Thyroid gland (tissue), 4 donors: Measurements from ENCODE around the gene RNF220.

ENCODE experiments used
- POLR2A ChIP-seq, 2 donors: fragments of 450-650 bp; IDR thresholded peaks; one replicate each; pipeline ENCODE4 v1.6.1; 2017; ENCODE audit warnings: antibody characterized with exemption in 2 of 2, mild to moderate bottlenecking in 2 of 2, moderate library complexity in 1 of 2
- TF ChIP-seq, protein P1 (sequence below), 6 experiments: fragments of 200-600 bp in 3 of 6; fragments of 450-650 bp in 3 of 6; sonication (generic) in 3 of 6; IDR thresholded peaks; one replicate each; pipeline ENCODE4 v1.5.1; 2016 to 2019; ENCODE audit warnings: antibody characterized with exemption in 6 of 6, mild to moderate bottlenecking in 2 of 6, inconsistent platforms in 1 of 6, moderate library complexity in 1 of 6

DNA sequence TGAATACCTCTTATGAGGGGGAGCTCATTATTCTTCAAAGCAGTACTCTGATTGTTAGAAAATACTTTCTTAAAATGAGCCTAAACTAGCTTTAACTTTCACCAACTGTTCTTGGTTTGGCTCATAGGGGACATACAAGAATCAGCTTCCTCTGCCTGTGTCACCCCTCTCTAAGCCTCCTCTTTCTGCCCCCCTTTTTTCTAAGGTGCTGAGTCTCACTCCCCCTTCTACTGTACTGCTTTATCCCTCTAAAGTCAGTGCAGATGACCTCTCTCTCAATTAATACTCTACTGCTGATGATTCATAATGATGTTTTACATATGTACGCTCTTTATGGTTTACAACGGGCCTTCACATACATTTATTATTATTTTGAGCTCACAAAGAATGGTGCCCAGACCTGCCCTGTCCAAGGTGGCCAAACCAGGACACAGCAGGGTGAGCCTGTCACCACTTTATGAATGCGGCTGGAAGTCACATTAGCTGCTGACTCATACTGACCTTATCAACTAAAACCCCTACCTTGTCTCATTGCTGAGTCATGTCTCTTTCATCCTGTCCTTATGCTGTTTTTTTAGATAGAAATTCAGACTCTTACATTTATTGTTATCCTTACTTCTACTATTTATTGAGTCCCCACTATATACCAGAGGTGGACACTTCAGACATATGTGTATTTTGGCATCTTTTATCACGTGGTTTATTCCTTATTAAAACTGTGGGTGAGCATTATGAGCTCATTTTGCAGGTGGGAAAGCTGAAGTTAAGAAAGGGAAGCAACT is 126.9 kb downstream of the RNF220 start:
- TF ChIP-seq, protein P1, sequence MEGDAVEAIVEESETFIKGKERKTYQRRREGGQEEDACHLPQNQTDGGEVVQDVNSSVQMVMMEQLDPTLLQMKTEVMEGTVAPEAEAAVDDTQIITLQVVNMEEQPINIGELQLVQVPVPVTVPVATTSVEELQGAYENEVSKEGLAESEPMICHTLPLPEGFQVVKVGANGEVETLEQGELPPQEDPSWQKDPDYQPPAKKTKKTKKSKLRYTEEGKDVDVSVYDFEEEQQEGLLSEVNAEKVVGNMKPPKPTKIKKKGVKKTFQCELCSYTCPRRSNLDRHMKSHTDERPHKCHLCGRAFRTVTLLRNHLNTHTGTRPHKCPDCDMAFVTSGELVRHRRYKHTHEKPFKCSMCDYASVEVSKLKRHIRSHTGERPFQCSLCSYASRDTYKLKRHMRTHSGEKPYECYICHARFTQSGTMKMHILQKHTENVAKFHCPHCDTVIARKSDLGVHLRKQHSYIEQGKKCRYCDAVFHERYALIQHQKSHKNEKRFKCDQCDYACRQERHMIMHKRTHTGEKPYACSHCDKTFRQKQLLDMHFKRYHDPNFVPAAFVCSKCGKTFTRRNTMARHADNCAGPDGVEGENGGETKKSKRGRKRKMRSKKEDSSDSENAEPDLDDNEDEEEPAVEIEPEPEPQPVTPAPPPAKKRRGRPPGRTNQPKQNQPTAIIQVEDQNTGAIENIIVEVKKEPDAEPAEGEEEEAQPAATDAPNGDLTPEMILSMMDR (IDR thresholded peaks at IDR 0.05) = no peak
- TF ChIP-seq POLR2A (IDR thresholded peaks at IDR 0.05) = no peak
